Right atrium auricular region (tissue), 2 donors: ENCODE data around the gene ARHGAP32. TPM values are rescaled to one million over a fixed set of nuclear protein-coding genes. Genes with fewer than 3 reads are reported as not detected.

Source experiments
- DNase-seq: peaks from one replicate; pipeline ENCODE4 v3.0.0-alpha.2; 2019; ENCODE audit warnings: low spot score
- H3K27ac ChIP-seq, 2 donors: fragments of 200-600 bp; sonication (generic); 1 replicate in 1 of 2; 2 replicates in 1 of 2; pipeline ENCODE4 v1.5.1; 2016 to 2019
- H3K27me3 ChIP-seq, 2 donors: fragments of 200-600 bp; sonication (generic); one replicate each; pipeline versions ENCODE4 v1.5.1 to v1.6.0; 2017 to 2019
- H3K36me3 ChIP-seq: fragments of 200-600 bp; sonication (generic); one replicate; pipeline ENCODE4 v1.5.1; 2016
- H3K4me1 ChIP-seq, 2 donors: fragments of 200-600 bp; sonication (generic); one replicate each; pipeline versions ENCODE4 v1.5.1 to v1.6.0; 2017 to 2019
- H3K4me3 ChIP-seq, 2 donors: fragments of 200-600 bp; sonication (generic); 1 replicate in 1 of 2; 2 replicates in 1 of 2; pipeline ENCODE4 v1.5.1; 2017 to 2019; ENCODE audit warnings: mild to moderate bottlenecking in 1 of 2, moderate library complexity in 1 of 2
- H3K9me3 ChIP-seq, 2 donors: fragments of 200-600 bp; sonication (generic); one replicate each; pipeline ENCODE4 v1.5.1; 2019
- total RNA-seq, 2 donors: library from RNA; depleted of rRNA; stranded (reverse); fragments of >200 nt; gene quantifications; one replicate each; pipeline ENCODE4 v1.1.0, GENCODE V29; 2016
- TF ChIP-seq, protein P1 (sequence below), 2 donors: fragments of 200-600 bp; sonication (generic); IDR thresholded peaks; one replicate each; pipeline ENCODE4 v1.5.1; 2019; ENCODE audit warnings: antibody characterized with exemption in 2 of 2

The ARHGAP32 gene
- total RNA-seq, 2 donors from 2014 or later: 5.2 to 10.5 TPM

DNA sequence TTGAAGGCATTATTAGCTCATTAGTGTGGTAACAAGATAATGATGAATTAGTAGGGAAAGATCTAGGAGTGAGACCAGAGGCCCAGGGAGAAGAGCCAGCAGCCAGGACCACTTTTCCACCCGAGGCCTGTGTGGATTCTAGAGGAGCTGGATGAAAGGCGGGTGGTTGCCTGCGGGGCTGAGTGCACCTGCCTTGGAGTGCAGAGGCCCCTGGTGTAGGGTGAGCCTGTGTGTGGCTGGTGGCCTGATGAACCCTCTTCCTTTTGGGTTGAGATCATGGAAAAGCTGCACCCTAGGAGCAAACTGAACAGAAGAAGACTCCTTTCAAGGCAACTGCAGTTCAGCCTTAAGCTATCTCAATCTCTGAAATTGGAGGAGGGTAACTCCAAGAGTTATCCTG, 243.5 kb downstream of the ARHGAP32 start:
- Histone ChIP-seq H3K4me1 (no peaks in the 10 kb centered on the region), H3K4me3 (no peak overlapping the region), H3K27ac (no peak overlapping the region), H3K9me3 (no peaks in the 10 kb centered on the region), H3K27me3 (no peaks in the 10 kb centered on the region), H3K36me3 (no peaks in the 10 kb centered on the region)
- no peak for DNase-seq
- TF ChIP-seq, protein P1, sequence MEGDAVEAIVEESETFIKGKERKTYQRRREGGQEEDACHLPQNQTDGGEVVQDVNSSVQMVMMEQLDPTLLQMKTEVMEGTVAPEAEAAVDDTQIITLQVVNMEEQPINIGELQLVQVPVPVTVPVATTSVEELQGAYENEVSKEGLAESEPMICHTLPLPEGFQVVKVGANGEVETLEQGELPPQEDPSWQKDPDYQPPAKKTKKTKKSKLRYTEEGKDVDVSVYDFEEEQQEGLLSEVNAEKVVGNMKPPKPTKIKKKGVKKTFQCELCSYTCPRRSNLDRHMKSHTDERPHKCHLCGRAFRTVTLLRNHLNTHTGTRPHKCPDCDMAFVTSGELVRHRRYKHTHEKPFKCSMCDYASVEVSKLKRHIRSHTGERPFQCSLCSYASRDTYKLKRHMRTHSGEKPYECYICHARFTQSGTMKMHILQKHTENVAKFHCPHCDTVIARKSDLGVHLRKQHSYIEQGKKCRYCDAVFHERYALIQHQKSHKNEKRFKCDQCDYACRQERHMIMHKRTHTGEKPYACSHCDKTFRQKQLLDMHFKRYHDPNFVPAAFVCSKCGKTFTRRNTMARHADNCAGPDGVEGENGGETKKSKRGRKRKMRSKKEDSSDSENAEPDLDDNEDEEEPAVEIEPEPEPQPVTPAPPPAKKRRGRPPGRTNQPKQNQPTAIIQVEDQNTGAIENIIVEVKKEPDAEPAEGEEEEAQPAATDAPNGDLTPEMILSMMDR (IDR thresholded peaks at IDR 0.05): peak; percentile 20 to 55

DNA sequence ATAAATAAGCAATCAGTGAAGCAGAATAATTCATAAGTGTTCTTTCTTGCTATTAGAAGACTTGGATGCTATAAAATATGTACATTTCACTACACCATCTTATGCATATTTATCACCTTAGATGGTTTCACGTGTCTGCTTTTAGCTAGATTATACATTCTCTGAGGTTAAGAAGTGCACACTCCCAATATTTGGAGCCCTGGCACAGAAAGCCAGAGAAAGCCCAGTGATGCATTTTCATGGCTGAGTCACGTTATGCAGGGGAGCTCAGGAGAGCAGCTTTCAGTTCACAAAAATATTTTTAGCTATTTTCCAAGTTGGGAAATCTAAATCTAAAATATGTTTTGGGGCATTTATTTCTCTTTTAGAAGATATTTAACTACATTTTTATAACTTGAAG, 244.4 kb downstream of the ARHGAP32 start:
- TF ChIP-seq, protein P1 (IDR thresholded peaks at IDR 0.05): no peak
- Histone ChIP-seq H3K27me3 (no peaks in the 10 kb centered on the region), H3K9me3 (no peaks in the 10 kb centered on the region), H3K4me3 (no peak overlapping the region), H3K27ac (no peak overlapping the region), H3K36me3 (no peaks in the 10 kb centered on the region), H3K4me1 (no peaks in the 10 kb centered on the region)
- DNase-seq: no peak

DNA sequence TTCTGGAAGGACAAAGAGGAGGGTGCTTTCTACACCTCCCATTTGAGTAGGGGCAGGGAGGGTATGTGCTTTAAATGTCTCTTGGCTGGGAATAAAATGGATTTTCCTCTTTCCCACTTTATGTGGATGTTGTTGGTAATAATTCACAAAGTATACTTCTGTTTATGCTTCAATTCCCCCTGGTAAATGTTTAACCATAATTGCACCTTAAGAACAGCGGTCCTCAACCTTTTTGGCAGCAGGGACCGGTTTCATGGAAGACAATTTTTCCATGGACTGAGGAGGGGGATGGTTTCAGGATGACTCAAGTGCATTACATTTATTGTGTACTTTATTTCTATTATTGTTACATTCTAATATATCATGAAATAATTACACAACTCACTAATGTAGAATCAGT, 245.5 kb downstream of the ARHGAP32 start:
- TF ChIP-seq, protein P1 (IDR thresholded peaks at IDR 0.05): no peak
- no peak for DNase-seq

DNA sequence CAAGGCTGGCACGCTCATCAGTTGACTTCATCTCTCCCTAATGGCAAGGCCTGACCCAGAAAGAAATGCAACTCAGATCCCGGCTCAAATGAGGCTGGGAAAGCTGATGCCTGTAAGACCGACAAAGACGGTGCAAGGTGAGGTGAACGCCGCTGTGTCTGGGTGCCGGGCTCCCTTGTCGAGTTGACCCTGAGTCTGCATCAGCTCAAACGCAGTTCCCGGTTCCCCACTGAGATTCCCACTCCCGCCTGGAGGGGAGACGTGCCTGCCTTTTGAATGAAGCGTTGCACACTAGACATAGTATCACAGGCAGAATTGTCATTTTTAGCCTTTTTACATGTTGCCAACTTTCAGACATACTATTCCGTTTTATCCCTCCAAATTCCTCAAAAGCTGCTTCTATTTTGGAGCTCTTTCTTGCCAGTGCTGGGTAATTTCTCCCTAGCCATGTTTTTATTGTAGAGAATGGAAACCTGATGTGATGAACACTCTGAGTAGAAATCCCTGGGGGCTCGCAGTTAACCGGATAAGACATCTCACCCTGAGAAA, 248.6 kb downstream of the ARHGAP32 start:
- Histone ChIP-seq H3K27ac (no peak overlapping the region), H3K36me3 (no peaks in the 10 kb centered on the region), H3K27me3 (no peaks in the 10 kb centered on the region), H3K9me3 (no peaks in the 10 kb centered on the region), H3K4me3 (no peak overlapping the region), H3K4me1 (no peaks in the 10 kb centered on the region)
- TF ChIP-seq, protein P1 (IDR thresholded peaks at IDR 0.05): no peak
- no peak for DNase-seq

More for the DNA sequence above, 245.5 kb downstream of the ARHGAP32 start:
- Histone ChIP-seq H3K27me3 (no peaks in the 10 kb centered on the region), H3K4me1 (no peaks in the 10 kb centered on the region), H3K9me3 (no peaks in the 10 kb centered on the region), H3K27ac (no peak overlapping the region), H3K36me3 (no peaks in the 10 kb centered on the region), H3K4me3 (no peak overlapping the region)

DNA sequence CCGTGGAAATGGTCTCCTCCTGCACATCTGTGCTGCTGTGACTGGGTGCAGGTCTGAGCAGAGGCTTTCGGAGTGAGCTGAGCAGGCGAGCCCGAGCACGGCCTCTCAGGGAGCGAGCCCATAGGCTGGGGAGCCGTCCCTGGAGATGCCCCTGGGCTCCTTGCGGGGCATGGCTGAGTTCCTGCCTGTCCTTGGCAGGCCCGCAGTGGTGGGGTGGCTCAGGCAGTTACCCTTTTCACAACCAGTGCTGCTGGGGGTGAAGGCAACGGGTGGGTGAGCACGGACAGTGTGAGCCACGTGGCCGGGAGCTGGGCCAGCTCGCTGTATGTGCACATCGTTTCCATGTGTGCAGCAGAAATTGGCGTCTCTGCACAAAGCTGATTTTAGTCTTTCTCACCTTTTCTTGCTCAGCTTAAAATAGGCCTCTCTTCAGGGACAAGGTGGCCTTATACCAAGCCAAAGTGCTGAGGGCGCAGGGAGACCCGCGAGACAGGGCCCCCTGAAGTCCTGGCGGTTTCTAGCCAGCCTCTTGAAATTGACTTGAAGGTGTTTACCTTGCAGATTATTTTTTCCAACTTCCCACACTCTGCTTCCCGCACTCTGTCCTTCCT, 249.2 kb downstream of the ARHGAP32 start, which contains the start of gene TP53AIP1:
TSS of gene TP53AIP1 (minus strand) at position 55 of the 611 bp plus-strand sequence. CDS start 5,053 bp downstream, outside the sequence.
- no peaks in the 10 kb centered on the region for H3K4me1 ChIP-seq
- H3K4me3 ChIP-seq: no peak within 1 kb of the TSS
- TF ChIP-seq, protein P1 (IDR thresholded peaks at IDR 0.05): no peak
- H3K27me3 ChIP-seq: no peaks in the 10 kb centered on the region
- no peak within 1 kb of the TSS for H3K27ac ChIP-seq
- H3K36me3 ChIP-seq: no peaks in the 10 kb centered on the region
- no peaks in the 10 kb centered on the region for H3K9me3 ChIP-seq
- DNase-seq: no peak

DNA sequence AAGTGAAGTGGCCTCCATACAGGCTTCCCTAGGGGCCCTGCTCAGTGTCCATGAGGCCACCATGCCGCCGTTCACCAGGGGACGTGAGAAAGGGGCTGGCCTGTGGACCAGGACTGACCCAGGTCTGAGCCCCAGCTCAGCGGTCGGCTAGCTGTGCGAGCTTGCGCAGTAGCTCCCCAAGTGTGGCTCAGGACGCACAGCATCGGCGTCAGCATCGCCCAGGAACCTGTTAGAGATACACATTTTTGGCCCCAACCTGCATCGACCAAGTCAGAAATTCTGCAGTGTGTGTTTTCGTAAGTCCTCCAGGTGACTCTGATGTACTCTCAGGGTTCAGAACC, 249.9 kb downstream of the ARHGAP32 start:
- H3K36me3 ChIP-seq: no peaks in the 10 kb centered on the region
- no peak for DNase-seq
- H3K27me3 ChIP-seq: no peaks in the 10 kb centered on the region
- no peaks in the 10 kb centered on the region for H3K4me1 ChIP-seq
- H3K4me3 ChIP-seq: no peak overlapping the region
- H3K27ac ChIP-seq: no peak overlapping the region
- TF ChIP-seq, protein P1 (IDR thresholded peaks at IDR 0.05): no peak
- H3K9me3 ChIP-seq: no peaks in the 10 kb centered on the region
